GM18499 (cell line): ENCODE measurements around the gene CHPF2.

ENCODE experiments used
- ATAC-seq: cut with Tn5 transposase; IDR thresholded peaks from one replicate; pipeline ENCODE4 v1.9.1; 2021; ENCODE audit warnings: moderate number of reproducible peaks; ENCODE audit not compliant: insufficient read depth, unreplicated experiment

The CHPF2 gene, protein sequence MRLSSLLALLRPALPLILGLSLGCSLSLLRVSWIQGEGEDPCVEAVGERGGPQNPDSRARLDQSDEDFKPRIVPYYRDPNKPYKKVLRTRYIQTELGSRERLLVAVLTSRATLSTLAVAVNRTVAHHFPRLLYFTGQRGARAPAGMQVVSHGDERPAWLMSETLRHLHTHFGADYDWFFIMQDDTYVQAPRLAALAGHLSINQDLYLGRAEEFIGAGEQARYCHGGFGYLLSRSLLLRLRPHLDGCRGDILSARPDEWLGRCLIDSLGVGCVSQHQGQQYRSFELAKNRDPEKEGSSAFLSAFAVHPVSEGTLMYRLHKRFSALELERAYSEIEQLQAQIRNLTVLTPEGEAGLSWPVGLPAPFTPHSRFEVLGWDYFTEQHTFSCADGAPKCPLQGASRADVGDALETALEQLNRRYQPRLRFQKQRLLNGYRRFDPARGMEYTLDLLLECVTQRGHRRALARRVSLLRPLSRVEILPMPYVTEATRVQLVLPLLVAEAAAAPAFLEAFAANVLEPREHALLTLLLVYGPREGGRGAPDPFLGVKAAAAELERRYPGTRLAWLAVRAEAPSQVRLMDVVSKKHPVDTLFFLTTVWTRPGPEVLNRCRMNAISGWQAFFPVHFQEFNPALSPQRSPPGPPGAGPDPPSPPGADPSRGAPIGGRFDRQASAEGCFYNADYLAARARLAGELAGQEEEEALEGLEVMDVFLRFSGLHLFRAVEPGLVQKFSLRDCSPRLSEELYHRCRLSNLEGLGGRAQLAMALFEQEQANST

DNA sequence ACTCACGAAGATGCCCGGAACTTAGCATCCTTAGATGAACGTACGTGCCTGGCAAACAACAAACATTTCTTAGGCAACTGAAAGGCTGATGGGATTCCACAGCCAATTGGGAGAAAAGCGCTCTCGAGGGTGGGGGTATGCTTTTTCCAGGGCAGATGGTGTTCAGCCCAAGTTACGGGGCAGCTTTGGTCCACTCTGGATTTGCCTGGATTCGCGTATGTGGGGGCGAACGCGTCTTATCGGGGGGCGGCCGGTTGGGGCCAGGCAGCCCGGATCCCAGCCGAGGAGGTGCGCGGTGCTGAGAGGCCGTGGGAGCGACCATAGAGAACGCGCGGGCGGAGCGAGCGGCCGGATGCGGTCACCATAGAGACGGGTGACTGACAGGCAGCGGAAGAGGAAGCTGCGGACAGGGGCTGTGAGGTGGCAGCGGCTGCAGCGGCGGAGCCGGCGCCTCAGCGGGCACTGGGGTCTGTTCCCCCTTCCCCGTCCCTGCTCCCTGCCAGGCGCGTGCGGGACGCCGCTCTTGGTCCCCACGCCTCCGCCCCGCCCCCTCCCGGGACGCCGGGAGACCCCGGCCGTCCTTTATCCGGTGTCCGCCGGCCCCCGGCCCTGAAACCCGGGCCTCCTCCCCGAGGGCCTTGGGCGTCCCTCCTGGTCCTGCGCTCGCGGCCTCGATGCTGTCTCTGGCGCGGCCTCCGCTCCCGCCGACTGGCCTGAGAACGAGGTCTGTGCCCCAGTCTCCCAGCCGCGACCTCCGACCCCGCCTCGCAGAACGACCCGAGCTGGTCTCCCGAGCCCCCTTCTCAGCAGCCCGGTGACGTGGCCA lies at the start of gene CHPF2:
TSS of gene CHPF2 (plus strand) at position 393 of the 826 bp plus-strand sequence. CDS start 1,529 bp downstream, outside the sequence.
- ATAC-seq = peak; percentile 82

- no peak for ATAC-seq
Measured at GRCh38 chr7:151185762-151186639, 46.3 kb upstream of the CHPF2 start.

DNA sequence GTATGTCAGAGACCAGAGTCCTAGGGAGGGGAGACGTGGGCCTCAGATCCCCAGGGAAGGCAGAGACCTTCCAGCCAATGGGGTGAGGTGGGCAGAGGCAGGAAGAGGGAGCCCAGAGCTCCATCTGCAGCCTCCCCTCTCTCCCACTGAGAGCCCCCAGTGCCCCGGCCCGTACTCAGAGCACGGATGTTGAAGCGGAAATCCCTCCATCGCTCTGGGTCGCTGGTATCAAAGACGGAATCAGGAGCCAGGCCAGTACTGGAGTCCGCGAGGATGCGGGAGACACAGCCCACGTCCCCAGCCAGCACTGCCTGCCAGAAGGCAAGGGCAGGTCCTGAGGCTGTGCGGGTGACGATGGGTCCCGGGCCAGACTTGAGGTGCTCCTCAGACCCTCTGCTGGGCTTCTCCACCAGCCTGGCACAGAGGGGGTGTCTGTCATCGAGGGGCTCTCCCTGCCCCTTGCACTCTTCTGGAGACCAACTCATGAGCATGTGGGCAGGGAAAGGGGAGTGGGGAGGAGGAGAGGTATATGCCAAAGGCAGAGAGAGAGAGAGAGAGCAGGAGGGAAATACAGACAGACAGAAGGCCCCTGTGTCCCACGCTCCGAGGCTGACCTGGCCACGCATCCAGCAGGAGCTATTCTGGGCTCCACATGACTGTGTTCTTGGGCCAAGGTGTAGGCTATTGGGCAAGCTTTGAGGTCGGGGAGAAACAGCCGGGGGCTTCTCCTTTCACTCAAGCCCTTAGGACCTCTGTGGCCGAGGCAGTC lies 45.5 kb upstream of the CHPF2 start, which contains the start of gene ASB10:
TSS of gene ASB10 (minus strand) at position 611 of the 769 bp plus-strand sequence. CDS start at position 491, 120 bp downstream.
- no peak for ATAC-seq

GRCh38 chr7:151187409-151188251 lies 44.7 kb upstream of the CHPF2 start:
- ATAC-seq = no peak

- no peak for ATAC-seq
Measured at GRCh38 chr7:151188252-151188542, 44.1 kb upstream of the CHPF2 start.

GRCh38 chr7:151189038-151189437 lies 43.2 kb upstream of the CHPF2 start:
- no peak for ATAC-seq

GRCh38 chr7:151191544-151191943 lies 40.7 kb upstream of the CHPF2 start:
- no peak for ATAC-seq

- ATAC-seq = no peak
Measured at GRCh38 chr7:151192002-151192539, 40.2 kb upstream of the CHPF2 start.

- ATAC-seq = no peak
Measured at GRCh38 chr7:151193203-151193978, 38.9 kb upstream of the CHPF2 start.

DNA sequence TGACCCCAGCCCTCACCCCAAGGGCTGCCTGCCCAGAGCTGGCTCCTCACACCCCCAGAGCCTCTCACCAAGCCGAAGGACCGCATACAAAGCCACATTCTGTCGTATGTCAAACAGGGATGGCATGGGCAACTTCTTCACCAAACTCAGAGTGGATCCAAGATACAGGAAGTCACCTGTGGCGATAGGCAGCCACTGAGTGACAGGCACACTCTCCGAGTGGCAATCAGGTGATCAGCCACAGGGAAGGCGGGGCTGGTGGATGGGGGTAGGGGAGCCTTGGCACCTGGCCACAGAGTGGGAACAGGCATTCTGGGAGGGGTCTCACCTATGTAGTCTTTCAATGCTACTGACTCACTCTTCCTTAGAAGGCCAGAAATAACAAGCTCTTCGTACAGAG lies 38.1 kb upstream of the CHPF2 start:
- ATAC-seq = no peak

DNA sequence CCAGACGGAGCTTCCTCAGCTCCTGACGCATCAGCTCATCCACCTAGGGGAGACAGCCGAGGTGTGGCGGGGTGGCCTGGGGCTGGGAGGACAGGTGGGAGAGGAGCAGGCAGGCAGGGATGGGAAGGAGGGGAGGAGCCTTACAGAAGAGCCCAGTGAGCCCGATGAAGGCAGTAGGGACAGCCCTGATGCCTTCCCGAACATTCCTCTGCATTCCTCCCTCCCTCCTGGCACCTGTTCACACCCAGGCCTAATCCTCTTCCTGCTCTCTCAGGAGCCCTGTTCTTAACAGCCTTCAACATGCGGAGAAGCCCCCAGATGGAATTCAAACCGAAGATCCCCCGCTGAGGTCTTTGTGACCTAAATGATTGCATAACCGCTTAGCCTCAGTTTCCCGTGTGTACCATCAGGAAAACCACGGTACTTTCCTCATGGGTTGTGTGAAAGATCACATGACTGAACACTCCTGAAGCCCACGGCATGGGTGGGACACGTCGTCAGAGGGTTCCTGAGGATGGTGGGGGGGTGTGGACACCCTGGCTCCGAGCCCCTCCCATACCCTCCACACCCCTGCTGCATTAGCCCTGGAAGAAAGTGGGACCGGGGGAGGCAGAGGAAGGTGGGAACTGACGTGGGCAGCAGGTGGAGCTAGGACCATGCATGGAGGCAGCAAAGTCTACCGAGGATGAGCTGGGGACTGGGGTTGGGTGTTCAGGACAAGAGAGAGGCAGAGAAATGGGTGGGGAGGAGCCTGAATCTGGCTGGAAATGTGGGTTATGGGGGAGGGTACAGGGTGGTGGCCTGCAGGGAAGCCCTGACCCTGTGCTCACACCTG lies 36.5 kb upstream of the CHPF2 start:
- ATAC-seq = no peak

GRCh38 chr7:151197932-151198331 lies 34.4 kb upstream of the CHPF2 start:
- ATAC-seq = no peak

DNA sequence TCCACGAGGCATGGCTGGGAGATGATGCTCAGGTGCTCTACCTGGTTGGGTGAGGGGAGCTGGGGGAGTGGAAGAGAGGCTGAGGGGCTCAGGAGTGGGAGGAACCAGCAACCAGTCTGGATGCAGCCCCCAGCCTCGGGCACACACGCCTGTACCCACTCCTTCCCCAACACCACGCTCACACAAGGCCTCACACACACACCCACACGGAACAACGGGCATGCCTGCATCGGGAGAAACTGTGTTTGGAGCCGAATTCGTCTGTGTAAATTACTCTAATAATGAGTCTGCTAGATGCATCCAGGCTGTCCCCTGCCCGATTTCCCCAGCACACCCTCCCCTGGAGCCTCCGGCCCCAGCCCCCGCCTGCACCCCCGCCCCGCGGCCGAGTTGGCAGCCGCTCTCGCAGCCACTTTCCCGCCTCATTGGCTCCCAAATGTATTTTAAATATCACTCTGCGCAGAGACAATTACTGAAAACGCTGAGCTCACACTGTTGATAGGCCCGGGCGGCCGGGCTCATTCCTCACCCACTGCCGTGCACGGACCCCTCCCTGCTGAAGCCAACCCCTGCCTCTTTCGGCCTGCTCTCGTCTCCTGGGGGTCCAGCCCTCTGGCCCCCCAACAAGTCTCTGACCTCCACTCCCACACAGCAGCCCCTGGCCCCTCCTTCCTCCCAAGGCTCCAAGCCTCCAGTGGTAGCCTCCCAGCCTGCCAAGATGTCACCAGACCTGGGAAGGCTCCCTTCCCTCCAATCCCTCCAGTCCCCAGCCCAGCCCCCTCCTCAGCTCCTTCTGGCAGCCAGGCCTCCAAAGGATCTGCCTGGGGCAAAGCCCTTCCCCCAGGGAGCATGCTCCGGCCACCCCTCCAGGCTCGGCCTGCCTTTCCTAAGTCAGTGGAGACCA lies 33.1 kb upstream of the CHPF2 start:
- ATAC-seq = no peak

DNA sequence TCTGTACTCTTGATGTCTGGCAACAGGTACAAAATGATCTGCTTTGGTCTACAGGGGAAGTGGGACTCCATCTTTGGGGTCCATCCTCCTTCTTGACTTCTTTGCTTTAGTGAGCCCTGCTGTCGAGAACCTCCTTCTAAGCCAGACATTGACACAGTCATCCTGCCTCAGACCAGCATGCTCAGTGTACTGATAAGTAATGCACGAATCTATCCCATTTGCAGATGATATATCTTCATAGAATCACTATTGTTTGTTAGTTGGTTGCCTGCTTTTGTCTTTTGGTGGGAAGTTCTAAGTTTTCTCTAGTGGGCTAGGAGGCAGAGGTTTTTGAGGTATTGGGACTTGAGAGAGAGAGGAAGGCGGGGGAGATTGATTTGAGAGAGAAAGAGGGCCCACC lies 30.9 kb upstream of the CHPF2 start:
- ATAC-seq = no peak

DNA sequence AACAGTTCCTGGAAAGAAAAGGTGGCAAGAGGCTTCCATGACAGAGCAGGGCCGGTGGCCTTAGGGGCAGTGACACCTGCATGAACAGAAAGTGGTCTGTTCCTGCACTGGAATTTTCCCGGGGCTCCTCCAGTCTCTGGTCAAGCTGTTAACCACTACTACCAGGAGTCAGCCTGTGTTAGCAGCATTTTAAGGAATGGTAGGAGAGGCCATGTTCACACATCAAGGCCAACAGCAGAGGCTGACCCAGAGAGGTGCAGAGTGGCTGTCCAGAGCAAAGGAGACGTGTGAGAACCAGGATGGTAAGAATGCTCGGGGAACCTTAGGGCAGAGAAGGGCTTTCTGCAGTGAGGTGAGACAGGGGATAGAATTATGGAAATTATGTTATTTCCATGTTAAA lies 30.5 kb upstream of the CHPF2 start:
- ATAC-seq = no peak
